GM04503 (cell line): ENCODE data around the gene NEURL2.
"Not testable (repeated sequence)": the region's sequence is repeated elsewhere in the genome, so short reads cannot be mapped to it uniquely, and the experiment has no call there.

Source experiments
- DNase-seq: peaks from one replicate; pipeline ENCODE4 v3.0.0-alpha.2; 2012; ENCODE audit warnings: low read depth

Gene NEURL2

DNA sequence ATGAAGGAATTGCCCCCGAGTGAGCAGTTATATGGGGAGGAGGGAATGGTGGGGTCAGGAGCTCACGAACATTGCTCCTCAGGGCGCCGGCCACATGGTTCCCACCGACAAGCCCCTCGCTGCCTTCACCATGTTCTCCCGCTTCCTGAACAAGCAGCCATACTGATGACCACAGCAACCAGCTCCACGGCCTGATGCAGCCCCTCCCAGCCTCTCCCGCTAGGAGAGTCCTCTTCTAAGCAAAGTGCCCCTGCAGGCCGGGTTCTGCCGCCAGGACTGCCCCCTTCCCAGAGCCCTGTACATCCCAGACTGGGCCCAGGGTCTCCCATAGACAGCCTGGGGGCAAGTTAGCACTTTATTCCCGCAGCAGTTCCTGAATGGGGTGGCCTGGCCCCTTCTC, 7.3 kb upstream of the NEURL2 start:
- no peak for DNase-seq

DNA sequence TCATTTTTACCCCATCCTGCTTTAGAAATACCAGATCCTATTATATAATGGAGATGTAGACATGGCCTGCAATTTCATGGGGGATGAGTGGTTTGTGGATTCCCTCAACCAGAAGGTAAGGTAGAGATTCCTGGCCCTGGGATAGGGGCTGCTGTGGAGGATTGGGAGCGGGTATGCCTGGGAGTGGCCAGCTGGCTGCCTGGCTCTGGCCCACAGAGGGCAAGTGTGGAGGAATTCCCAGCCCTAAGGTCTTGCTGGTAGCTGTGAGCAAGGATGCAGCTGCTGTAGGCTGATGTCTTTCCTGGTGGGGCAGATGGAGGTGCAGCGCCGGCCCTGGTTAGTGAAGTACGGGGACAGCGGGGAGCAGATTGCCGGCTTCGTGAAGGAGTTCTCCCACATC, 6.7 kb upstream of the NEURL2 start:
- no peak for DNase-seq

DNA sequence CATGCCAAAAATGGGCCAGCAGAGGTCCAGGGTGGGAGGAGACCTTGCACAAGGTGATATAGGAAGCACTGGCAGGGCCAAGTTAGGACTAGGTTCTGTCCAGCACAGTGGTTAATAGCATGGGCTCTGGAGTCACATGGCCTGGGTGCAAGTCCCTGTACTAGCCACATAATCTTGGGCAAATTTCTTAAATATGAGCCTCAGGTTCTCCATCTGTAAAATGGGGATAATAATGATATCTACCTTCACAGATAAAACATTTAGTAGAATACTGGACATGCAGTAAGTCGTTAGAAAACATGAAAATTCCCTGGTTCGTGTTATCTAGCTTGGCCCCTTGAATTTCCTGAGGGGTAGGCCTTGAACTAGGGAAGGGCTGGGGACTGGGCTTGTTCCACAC, 6.3 kb upstream of the NEURL2 start:
- DNase-seq, result no peak

DNA sequence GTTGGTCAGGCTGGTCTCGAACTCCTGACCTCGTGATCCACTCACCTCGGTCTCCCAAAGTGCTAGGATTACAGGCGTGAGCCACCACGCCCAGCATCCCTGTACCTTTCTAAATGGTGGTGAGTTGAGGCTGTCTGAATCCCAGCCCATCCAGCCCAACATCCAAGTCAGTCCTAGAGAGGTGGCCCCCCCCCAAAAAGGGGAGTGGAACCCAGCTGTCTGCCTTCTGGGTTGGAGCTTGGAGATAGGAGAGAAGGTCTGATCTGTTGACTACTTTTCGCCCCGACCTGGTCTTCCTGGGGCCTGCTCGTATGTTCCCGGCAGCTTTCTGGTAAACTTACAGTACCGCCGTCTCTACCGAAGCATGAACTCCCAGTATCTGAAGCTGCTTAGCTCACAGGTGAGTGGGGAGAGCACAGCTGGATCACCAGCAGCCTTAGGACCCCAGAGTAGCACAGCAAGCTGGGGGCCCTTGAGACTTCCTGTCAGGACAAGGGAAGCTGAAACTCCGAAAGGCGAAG, 5.7 kb upstream of the NEURL2 start:
- no peak for DNase-seq

DNA sequence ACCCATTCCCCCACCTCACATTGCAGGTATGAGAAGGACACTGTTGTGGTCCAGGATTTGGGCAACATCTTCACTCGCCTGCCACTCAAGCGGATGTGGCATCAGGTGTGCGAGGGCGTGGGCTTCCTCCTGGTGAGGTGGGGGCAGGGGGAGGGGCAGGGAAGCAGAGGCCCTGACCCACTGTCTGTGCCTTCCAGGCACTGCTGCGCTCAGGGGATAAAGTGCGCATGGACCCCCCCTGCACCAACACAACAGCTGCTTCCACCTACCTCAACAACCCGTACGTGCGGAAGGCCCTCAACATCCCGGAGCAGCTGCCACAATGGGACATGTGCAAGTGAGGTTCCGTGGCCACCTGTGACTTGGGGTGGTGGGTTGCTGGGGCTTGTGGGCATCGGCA, 3.8 kb upstream of the NEURL2 start:
- no peak for DNase-seq

DNA sequence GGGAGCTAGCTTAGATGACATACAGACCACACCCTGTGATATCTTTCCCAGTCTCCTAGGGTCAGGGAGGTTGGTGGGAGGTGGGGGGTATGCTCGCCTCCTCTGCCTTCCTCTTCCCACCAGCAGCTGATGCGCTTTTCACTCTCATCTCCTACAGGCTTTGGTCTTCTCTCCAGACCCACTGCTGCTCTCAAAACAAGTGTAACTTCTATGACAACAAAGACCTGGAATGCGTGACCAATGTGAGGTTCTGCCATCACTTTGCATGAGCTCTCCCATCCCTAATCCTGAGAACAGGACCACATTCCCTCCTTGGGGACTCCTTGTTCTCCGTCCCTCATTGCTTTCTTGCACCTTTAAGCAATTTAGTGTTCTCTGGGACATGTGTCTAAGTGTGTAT, 2.8 kb upstream of the NEURL2 start:
- DNase-seq, result no peak

DNA sequence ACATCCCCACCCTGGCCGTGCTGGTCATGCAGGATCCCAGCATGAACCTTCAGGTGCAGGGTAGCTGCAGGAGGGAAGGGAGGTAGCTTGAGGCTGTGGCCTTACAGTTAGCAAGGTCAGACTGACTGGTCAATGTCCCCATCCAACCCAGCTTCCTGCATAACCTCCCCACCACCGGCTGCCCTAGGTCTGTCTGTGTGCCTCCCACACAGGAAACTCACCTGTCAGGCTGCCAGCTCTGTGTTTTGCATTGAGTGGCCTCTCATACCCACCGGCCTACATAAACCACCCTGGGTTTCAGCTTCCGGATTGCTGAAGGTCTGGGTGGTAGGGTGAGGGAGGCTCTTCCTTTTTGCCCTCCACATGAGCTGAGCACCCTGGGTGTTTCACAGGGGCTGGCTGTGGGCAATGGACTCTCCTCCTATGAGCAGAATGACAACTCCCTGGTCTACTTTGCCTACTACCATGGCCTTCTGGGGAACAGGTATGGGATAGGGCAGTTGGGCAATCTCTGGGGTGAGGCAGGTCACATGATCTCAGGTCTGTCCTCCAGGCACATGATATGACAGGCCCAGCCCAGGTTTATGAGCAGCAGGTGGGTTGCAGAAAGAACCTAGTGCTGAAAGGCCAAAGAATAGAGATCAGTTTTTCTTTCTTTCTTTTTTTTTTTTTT, 2.0 kb upstream of the NEURL2 start:
- no peak for DNase-seq

DNA sequence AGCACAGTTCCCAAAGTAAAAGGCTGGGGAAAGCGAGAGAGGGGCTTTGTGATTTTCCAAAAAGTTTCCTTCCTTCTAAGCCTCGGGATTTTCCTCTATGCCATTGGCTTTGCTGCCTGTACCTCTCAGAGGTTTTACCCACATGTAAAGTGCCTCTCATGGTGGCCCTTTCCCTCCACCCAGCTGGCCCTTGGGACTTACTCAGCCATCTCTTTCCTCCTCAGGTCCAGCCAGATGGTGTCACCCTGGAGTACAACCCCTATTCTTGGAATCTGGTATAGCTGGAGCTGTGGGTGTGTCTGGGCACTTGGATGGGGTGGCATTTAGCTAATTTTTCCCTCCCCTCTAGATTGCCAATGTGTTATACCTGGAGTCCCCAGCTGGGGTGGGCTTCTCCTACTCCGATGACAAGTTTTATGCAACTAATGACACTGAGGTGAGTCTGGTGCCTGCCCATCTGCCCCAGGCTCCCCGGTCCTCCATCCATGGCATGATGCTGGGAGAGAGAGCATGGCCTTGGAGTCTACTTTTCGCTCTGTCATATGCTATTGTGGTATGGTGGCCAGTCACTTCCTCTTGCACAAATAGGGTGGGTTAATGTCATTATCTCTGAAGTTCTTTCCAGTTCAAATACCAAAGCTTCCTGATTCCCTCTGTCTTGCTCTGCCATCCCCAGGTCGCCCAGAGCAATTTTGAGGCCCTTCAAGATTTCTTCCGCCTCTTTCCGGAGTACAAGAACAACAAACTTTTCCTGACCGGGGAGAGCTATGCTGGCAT, 1.2 kb upstream of the NEURL2 start:
- DNase-seq, result no peak

DNA sequence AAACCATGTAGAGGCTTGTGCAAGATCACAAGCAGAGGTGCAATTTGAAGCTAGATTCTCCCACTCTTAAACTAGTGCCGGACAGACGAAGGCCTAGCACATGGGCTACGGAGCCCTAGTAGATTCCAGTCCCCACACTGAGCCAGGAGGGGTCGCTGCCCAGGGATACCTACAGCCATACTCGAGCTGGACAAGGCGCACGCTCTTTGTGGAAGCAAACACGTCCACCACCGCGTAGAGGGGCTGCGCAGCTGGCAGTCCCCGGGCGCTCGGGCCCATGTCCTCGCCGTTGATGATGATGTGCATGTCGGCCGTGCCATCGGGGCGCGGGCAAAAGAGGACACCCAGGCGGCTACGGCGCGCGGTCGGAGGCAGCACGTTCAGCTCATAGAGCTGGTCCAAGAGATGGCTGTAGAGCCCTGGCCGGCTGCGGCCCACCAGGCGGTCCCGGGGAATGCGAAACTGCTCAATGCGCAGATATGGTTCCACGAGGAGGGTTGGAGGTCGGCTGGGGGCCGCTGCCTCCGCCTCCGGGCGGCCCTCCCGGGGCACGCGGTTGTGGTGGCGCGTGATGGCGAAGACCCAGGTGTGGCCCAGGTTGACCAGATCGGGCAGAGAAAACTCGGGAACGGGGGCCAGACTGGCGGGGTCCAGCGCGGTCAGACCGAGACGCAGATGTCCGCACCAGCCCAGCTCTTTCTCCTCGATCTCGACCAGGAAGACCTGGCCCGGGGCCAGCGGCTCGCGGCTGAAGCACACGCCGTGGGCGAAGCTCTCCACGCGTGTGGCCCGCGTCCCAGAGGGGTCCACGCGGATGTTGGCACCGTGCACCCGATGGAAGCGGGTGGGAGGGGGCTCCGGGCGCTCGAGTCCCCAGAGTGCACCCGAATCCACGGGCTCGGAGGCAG, 677 bp downstream of the NEURL2 start:
- DNase-seq, result no peak

DNA sequence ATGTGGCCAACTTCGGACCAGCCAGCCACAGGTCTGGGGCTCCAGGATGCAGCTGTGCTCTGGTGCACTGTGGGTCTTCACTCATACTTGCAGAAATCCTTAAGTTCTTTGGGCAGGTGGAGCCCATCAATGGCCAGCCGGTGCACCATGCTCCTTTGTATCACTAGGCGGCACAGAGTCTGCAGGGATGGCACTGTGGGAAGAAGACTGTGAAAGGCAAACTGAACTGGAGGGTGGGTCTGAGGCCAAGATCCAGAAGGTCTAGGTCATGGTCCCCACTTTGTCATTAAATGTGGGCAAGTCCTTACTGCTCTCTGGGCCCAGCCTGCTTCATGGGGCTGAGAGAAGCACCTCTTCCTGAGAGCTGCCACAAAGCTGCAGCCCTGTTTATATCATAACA, 2.3 kb downstream of the NEURL2 start:
- no peak for DNase-seq

DNA sequence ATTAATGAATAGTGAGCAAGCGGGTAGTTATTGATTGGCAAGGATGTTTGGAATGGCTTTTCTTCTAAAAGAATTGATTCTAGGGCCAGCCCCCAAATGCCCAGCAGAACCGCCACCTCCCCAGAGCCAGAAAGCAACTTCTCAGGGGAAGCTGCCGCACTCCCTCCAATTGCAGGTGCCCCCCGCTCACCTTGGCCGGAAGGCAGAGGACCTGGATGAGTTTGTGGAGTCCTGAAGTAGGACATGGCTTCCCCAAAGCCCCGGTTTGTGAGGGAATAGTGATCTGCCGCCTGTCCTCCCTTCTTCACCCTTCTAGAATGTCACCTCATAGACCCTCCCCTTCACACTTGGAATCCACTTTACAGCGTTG, 3.7 kb downstream of the NEURL2 start, which contains the start of gene SPATA25:
Gene SPATA25 (minus strand): TSS at position 277 of the 370 bp plus-strand sequence. CDS start 32 bp downstream, at position 245.
- DNase-seq, result no peak

DNA sequence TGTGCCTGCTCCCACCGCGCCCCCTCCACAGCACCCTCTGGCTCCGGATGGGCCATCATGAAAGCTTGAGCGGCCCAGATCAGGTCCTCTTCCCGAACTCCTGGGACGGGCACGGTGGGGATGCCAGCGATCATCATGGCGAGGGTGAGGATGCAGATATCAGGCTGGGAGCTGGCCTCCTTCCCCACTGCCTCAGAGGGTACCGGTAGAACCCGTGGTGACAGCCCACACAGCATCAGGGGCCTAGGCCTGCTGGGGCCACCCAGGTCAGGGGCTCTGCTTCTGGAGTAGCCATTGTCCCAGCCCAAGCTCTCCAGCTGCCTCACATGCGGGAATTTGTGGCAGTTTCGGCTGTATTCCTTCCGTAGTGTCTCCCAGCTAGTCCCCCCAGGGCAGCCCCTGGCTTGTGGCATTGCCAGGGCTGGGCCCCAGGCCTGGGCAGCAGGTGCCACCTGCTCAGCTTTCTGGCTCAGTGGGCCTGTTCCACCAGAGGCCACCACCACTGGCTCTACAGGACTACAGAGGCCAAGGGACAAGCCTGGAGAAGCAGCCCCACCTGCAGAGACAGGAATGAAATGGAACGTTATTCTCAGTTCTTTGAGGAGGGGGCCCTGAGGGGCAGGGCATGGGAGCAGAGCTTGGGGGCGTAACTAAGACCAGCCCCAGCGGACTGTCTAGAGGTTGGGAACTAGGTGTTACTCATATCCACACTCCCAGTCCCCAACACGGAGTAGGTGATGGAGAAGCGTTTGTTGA, 4.2 kb downstream of the NEURL2 start:
- DNase-seq, result no peak

DNA sequence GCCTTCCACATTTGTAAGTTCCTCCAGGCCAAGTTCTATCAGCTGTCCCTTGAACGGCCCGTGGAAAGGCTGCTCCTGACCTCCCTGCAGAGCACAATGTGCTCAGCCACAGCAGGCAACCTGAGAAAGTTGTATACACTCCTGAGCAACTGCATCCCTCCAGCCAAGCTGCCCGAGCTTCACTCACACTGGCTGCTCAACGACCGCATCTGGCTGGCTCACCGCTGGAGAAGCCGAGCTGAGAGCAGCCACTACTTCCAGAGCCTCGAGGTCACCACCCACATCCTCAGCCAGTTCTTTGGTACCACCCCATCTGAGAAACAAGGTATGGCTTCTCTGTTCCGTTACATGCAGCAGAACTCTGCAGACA, 7.9 kb downstream of the NEURL2 start:
- no peak for DNase-seq

DNA sequence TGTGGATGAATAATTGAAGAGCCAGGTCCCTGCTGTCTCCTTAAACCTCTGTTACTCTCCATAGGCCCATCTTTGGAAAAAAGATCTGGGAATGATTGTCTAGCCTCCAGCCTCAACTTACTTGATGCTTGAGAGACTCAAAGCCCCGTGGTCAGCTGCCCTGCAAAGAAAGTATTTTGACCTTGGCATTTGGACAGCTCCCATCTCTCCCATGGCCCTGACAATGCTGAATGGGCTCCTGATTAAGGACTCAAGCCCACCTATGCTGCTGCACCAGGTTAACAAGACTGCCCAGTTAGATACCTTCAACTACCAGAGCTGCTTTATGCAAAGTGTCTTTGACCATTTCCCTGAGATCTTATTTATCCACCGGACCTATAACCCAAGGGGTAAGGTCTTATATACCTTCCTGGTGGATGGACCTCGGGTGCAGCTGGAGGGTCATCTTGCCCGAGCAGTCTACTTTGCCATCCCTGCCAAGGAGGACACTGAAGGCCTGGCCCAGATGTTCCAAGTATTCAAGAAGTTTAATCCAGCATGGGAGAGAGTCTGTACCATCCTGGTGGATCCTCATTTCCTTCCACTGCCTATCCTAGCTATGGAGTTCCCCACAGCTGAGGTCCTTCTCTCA, 8.4 kb downstream of the NEURL2 start:
- DNase-seq, result no peak

DNA sequence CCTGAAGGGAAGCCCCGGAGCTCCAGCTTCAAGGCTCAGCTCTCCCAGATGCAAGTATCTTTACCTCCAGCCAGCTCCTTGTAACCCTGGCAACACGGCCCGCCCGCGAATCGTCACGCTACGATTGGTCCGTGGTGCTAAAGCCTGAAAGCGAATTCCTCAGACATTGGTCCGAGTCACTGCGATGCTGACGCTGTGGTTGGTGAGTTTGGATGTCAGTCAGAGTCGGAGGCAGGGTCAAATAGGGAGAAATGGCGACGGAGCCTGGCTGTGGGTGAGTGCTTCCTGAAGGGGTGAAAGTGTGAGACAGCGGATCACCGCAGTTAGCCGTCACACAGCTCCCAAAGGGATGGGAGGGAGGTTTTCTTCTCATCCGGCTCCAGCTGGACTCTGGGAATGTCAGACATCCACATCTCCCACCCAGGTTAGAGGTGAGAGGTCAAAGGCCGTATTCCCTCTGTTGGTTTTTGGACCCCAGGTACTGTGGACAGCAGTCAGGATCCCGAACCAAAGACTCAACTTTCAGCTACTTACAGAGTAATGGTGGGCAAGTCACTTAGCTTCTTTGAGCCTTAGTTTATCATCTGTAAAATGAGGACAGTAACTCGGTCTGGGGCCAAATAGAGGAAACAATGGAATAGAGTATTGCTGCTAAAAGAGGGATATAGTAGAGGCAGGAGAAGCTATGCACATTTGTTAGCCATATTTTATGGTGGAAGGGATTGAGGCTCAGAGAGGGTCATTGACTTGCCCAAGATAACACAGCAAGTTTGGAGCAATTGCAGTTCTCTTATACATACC, 9.8 kb downstream of the NEURL2 start, which contains the start of gene ZSWIM1:
Gene ZSWIM1 (plus strand): TSS at position 240 of the 801 bp plus-strand sequence. CDS start 1,366 bp downstream, outside the sequence.
- peak; percentile 96 for DNase-seq

DNA sequence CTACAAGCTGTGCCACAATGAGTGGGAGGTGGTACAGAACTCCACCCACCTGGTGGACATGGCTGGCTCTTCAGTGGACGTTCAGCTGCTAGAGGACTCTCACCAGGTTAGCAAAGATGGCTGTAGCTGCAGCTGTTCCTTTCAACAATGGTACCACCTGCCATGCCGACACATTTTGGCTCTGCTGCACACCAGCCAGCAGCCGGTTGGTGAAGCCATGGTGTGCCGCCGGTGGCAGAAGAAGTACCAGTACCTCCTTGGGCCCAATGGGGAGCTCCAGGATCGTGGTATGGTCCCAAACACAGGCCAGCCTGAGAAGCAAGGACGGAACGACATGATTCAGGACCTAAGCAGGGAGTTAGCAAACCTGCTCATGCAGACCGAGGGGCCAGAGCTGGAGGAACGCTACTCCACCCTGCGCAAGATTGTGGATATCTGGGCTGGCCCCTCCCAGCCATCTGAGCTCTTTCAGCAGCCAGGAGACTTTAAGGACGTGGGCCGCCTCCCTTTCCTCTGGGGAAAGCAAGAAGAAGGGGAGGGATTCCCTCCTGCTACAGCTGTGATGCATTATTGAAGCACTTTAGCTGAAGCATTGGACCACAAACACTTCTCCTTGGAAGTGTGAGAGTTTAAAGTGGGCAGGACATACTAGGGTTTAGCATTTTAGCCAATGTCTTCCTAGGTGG, 12.8 kb downstream of the NEURL2 start:
- no peak for DNase-seq

DNA sequence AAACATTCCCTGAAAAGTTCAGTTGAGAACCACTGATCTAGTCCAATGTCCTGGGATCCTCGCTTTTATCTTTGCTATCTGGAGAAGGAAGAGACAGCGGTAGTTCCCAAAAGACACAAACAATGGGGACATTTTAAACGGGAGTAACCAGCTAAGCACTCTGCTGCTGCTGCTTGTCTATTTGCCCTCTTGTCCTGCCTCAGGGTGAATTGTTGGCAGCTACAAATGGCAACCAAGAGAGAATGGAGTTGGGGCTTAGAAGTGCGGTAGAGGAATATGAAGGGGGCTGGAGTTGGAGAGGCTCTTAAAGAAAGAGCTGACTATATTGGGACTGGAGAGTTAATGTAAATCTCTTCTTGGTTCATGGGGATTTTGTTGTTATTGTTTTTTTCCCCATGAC, 16.4 kb downstream of the NEURL2 start:
- DNase-seq, result no peak

DNA sequence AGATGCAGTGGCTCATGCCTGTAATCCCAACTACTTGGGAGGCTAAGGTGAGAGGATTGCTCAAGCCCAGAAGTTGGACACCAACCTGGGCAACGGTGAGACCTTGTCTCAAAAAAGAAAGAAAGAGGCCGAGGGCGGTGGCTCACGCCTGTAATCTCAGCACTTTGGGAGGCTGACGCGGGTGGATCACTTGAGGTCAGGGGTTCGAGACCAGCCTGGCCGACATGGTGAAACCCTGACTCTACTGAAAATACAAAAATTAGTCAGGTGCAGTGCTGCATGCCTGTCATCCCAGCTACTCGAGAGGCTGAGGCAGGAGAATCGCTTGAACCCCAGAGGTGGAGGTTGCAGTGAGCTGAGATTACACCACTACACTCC, 16.9 kb downstream of the NEURL2 start:
- DNase-seq, result not testable (repeated sequence)

DNA sequence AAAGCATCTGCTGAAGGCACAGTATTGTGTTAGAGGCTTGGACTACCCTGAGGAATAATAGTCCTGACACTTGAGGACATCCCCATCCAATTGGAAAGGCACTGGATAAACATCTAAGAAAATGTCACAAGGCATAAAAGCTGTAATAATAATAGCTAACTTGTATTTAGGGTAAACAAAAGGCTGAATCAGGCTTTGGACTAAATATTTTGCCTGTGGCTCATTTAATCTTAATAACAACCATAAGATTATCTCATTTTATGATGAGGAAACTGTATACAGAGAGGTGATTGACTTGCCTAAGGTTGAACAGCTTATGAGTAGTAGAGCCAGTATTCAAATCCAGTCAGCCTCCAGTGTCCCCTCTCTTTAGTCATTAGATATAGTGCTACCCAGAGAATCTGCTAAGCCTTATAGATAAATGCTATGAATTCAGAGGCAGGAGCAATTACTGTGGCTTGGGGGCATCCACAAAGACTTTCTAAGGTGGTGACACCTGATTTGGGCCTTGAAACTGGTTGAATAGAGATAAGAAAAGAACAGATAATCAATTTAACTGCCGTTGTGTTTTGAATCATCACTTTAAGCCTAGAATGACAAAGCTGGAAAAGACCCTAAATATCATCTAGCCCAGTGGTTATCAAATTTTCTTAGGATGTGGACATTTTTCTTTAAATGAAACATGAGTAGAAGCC, 17.5 kb downstream of the NEURL2 start:
- DNase-seq, result no peak
